Esophagus (tissue), 2 donors: ENCODE measurements around the gene CKS1B. TPM values are rescaled to one million over a fixed set of nuclear protein-coding genes. Genes with fewer than 3 reads are reported as not detected.

Experiments used
- H3K27ac ChIP-seq, 2 donors: one replicate each; pipeline ENCODE4 v1.5.1; 2013; ENCODE audit warnings: low read depth in 2 of 2, mild to moderate bottlenecking in 2 of 2, inconsistent platforms in 1 of 2, low read length in 1 of 2, moderate library complexity in 1 of 2
- H3K27me3 ChIP-seq, 2 donors: one replicate each; pipeline ENCODE4 v1.6.1; 2013; ENCODE audit warnings: low read length in 2 of 2, control low read depth in 1 of 2, mild to moderate bottlenecking in 1 of 2; ENCODE audit not compliant: insufficient read depth in 2 of 2, control insufficient read depth in 1 of 2
- H3K36me3 ChIP-seq, 2 donors: one replicate each; pipeline ENCODE4 v1.6.1; 2013; ENCODE audit warnings: low read length in 1 of 2; ENCODE audit not compliant: control insufficient read depth in 2 of 2, insufficient read depth in 2 of 2
- H3K4me1 ChIP-seq, 2 donors: one replicate each; pipeline ENCODE4 v1.6.1; 2013; ENCODE audit warnings: low read length in 1 of 2; ENCODE audit not compliant: control insufficient read depth in 2 of 2, insufficient read depth in 2 of 2
- H3K4me3 ChIP-seq, 2 donors: one replicate each; pipeline ENCODE4 v1.5.1; 2013; ENCODE audit warnings: low read length in 2 of 2, mild to moderate bottlenecking in 2 of 2, low read depth in 1 of 2, moderate library complexity in 1 of 2
- H3K9me3 ChIP-seq, 2 donors: one replicate each; pipeline ENCODE4 v1.6.1; 2013; ENCODE audit warnings: mild to moderate bottlenecking in 2 of 2, low read depth in 1 of 2, low read length in 1 of 2, moderate library complexity in 1 of 2; ENCODE audit not compliant: control insufficient read depth in 2 of 2, insufficient read depth in 1 of 2
- WGBS, 2 donors: extraction: QIAGEN DNeasy Blood & Tissue Kit; methylation state at CpG; one replicate each; pipeline ENCODE4 v1.1.7; 2013; 5-methylcytosine and 5-hydroxymethylcytosine counted together
- polyA plus RNA-seq, 2 donors: library from polyadenylated mRNA; stranded (reverse); fragments of 200-250 nt; gene quantifications; one replicate each; pipeline ENCODE4 v1.2.3, GENCODE V29; 2013
- donor health status: healthy with polysubstance abuse.
- donor health status: Bipolar disorder and iron deficiency.

The CKS1B gene
- polyA plus RNA-seq, result 10 to 100 TPM in 1 of 2 donors, 1 to 10 TPM in 1; 8.9 to 74.3 TPM

DNA sequence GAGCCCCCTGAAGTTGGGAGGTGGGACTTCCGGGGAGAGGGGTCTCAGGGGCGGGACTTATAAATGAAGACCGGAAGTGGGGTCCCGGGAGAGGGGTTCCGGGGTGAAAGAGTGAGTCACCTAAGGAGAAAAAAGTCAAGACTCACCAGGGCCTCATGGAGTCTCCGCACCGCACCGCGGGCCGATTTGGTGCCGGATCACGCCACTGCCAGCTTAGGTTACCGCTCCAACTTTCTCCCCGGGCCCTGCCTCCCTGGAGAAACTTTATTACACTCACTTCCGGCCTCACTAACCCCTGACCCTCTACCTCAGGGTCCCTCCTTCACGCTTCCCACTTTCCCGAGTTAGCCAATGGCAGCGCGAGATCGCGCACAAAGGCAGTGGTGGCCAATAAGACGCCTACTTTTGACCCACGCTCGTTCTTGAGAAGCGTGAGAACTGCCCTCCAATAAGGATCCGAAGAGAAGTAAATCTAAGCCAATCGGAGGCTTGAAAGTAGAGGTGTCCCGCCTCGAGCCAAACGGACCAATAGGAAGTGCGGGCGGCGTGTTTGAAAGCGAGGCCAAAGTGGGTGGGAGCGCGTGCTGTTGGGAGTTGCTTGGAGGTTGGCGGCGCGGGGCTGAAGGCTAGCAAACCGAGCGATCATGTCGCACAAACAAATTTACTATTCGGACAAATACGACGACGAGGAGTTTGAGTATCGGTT is at the start of gene CKS1B:
Gene CKS1B, plus strand, starts transcription at position 580 of the 706 bp plus-strand sequence. Its CDS starts 65 bp downstream, at position 645.
- peak within 1 kb of the TSS; percentile 65 to 86 for H3K4me3 ChIP-seq
- H3K36me3 ChIP-seq, result peaks cover 0 to 5% of the 10 kb centered on the region in 2 donors
- 0% methylated on average over 47 of the region's 47 CpGs for WGBS, 2 donors
- peak within 1 kb of the TSS; percentile 98 to 100 for H3K27ac ChIP-seq
- peaks cover 15 to 24% of the 10 kb centered on the region in 2 donors for H3K4me1 ChIP-seq
- no peaks in the 10 kb centered on the region for H3K9me3 ChIP-seq
- no peaks in the 10 kb centered on the region for H3K27me3 ChIP-seq

DNA sequence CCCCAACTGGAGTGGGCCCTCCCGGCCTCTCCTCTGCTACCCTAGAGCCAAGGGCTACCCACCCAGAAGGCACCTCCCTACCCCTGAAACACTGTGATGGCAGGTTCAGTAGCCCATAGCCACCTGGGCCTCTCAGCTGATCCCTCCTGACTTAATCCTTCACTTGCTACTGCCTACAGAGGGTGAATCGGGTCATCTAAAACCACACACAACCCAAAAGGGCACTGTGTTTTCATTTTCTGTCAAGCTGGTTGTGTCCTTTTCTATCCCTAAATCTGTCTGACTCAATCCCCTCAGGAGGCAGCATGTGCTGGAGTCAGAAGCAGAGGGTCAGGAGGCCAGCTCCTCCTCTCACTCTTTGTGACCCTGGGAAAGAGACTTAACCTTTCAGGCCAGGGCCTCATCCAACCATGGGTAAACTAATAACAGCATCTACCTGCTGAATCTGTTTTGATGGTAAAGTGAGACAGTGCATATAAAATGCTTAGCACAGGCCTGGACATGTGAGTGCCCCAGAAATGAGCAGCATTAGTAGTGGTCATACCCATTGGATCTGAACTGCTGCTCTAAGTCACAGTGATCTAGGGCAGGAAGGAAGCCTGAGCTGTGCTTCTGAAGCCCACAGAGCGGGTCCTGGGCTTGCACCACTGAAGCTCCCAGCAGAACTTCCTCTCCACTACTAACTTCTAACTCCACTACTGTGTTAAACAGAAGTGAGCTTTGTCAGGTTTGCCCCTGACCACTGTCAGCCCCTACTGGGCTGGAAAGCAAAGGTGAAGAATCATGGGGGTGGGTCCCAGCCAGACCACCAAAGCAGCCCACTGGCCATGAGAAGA is 48.9 kb upstream of the CKS1B start:
- Histone ChIP-seq H3K4me3 (no peak overlapping the region), H3K36me3 (peaks cover 25 to 49% of the 10 kb centered on the region in 2 donors), H3K27ac (no peak overlapping the region), H3K9me3 (no peaks in the 10 kb centered on the region), H3K27me3 (no peaks in the 10 kb centered on the region), H3K4me1 (no peaks in the 10 kb centered on the region)
- WGBS, 2 donors, result 92 to 94% methylated on average over 3 of the region's 3 CpGs

DNA sequence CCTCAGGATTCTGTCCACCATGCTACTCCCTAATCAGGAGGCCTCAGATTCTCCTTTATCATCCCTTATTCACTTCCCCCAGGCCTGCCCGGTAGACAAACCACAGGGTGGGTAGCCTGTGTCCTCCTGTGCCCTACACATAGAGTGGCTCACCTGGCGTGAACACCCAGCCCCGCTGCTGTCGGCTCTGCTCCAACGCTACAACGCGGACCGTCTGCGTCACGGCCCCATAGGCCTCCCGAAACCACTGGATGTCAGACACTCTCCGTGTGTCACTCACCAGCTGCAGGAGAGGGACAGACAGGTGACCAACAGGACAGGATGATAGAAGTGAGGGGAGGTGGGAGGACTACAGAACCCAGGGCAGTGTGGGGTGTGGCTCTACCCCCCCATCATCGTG is 48.3 kb upstream of the CKS1B start:
- Histone ChIP-seq H3K4me1 (no peaks in the 10 kb centered on the region), H3K27ac (no peak overlapping the region), H3K36me3 (peaks cover 25 to 49% of the 10 kb centered on the region in 2 donors), H3K9me3 (no peaks in the 10 kb centered on the region), H3K4me3 (no peak overlapping the region), H3K27me3 (no peaks in the 10 kb centered on the region)
- WGBS, 2 donors, result 93 to 94% methylated on average over 13 of the region's 13 CpGs

DNA sequence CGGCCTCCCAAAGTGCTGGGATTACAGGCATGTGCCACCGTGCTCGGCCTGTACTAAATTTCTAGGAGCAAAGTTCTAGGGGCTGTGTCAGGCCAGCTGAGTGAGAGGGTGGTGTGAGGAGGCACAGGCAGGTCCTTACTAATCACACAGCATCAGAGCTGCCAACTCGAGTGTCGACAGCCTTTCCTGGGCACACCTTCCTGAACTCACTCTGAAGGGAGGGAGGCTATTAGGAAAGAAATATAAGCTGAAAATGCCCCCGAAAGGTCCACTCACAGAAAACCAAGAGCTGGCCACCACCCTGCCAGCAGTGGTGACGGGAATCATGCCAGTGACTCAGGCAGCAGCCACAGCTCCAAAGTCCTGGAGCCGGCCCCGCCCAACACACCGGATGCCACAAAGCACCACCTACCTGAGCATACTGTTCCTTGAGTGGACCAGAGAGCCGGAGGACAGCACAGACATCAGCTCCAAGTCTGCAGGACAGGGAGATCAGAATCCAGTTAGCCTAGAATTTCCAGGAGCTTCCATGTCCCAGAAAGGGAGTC is 42.5 kb upstream of the CKS1B start:
- H3K27me3 ChIP-seq, result no peaks in the 10 kb centered on the region
- 59 to 75% methylated on average over 11 of the region's 11 CpGs for WGBS, 2 donors
- H3K4me3 ChIP-seq, result no peak overlapping the region
- no peaks in the 10 kb centered on the region for H3K9me3 ChIP-seq
- peaks cover 3 to 4% of the 10 kb centered on the region in 2 donors for H3K4me1 ChIP-seq
- peak overlapping the region; percentile 68 to 91 for H3K27ac ChIP-seq
- peaks cover 4 to 16% of the 10 kb centered on the region in 2 donors for H3K36me3 ChIP-seq

DNA sequence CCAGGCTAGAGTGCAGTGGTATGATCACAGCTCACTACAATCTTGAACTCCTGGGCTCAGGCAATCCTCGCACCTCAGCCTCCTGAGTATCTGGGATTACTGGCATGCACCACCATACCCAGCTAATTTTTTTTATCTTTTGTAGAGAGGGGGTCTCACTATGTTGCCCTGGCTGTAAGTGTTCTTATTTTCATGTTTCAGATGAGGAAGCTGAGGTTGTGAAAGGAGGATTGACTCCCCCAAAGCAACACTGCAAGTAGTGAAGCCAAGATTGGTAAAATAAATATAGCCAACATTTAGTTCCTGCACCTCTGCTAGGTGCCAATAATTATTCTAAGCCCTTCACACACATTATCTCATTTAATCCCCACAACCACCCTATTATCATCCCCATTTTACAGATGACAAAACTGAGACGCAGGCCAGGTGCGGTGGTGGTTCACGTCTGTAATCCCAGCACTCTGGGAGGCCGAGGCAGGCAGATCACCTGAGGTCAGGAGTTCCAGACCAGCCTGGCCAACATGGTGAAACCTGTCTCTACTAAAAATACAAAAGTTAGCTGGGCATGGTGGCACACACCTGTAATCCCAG is 40.0 kb upstream of the CKS1B start:
- WGBS, 2 donors, result 96 to 99% methylated on average over 5 of the region's 5 CpGs
- Histone ChIP-seq H3K4me3 (no peak overlapping the region), H3K27me3 (no peaks in the 10 kb centered on the region), H3K36me3 (peaks cover 0 to 3% of the 10 kb centered on the region in 2 donors), H3K27ac (no peak overlapping the region), H3K4me1 (peaks cover 4 to 7% of the 10 kb centered on the region in 2 donors), H3K9me3 (no peaks in the 10 kb centered on the region)

DNA sequence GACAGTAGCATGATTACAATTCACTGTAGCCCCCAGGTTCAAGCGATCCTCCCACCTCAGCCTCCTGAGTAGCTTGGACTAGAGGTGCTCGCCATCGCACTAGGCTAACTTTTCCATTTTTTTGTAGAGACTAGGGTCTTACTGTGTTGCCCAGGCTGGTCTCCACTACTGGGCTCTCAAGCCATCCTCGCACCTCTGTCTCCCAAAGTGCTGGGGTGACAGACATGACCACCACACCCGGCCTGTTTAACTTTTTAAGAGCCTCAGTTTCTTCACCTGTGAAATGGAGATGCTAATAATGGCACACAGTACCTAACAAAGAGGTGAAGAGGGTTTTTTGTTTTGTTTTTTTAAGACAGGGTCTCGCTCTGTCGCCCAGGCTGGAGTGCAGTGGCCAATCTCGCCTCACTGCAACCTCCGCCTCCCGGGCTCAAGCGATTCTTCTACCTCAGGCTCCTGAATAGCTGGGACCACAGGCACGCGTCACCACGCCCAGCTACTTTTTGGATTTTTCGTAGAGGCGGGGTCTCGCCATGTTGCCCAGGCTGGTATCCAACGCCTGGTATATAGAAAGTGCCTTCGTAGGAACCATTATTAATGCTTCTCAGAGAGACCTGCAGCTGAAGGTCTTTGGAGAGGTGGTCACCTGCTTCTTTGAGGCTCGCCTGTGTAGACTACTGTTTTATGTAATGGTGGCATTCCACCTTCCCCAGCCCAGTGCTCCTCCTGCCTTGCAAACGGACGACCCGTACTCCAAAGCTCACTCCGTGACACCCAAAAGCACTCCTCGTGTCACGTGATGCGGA is 38.5 kb upstream of the CKS1B start:
- H3K4me1 ChIP-seq, result peaks cover 9 to 12% of the 10 kb centered on the region in 2 donors
- no peaks in the 10 kb centered on the region for H3K27me3 ChIP-seq
- peak overlapping the region; percentile 61 to 62 for H3K4me3 ChIP-seq
- no peaks in the 10 kb centered on the region for H3K9me3 ChIP-seq
- peaks cover 0 to 3% of the 10 kb centered on the region in 2 donors for H3K36me3 ChIP-seq
- peak overlapping the region; percentile 99 to 100 for H3K27ac ChIP-seq
- whole genome bisulfite sequencing, 2 donors, result 29 to 31% methylated on average over 27 of the region's 27 CpGs

DNA sequence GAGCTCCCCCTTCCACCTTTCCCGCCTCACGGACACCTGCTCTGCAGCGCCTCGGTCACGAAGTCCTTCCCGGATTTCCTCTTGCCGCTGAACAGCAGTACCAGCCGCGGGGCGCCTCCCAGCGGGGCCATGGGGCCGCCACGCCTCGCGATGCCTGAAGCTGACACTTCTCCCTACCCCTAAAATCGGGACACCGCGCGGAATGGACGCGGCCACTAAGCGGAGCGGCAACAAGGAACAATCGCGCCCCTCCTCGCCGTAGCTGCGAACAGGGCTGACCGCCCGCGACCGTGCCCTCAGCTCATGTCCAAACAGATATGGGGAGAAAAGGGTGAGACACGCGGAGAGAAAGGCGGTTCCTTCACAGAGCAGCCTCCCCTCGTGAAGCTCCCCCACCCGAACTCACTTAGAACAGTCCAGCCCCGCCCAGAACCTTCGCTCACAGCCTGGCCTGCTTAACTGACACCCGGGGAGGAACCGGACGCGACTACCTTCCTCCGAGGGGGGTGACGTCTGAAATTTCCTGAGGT is 37.9 kb upstream of the CKS1B start, which contains the start of gene PMVK:
Gene PMVK, minus strand, starts transcription at position 165 of the 530 bp plus-strand sequence. Its CDS starts 34 bp downstream, at position 131.
- no peaks in the 10 kb centered on the region for H3K27me3 ChIP-seq
- no peaks in the 10 kb centered on the region for H3K9me3 ChIP-seq
- WGBS, 2 donors, result 0 to 1% methylated on average over 45 of the region's 45 CpGs
- peaks cover 9 to 17% of the 10 kb centered on the region in 2 donors for H3K4me1 ChIP-seq
- H3K4me3 ChIP-seq, result peak within 1 kb of the TSS; percentile 61 to 62
- H3K36me3 ChIP-seq, result peaks cover 0 to 3% of the 10 kb centered on the region in 2 donors
- peak within 1 kb of the TSS; percentile 99 to 100 for H3K27ac ChIP-seq

DNA sequence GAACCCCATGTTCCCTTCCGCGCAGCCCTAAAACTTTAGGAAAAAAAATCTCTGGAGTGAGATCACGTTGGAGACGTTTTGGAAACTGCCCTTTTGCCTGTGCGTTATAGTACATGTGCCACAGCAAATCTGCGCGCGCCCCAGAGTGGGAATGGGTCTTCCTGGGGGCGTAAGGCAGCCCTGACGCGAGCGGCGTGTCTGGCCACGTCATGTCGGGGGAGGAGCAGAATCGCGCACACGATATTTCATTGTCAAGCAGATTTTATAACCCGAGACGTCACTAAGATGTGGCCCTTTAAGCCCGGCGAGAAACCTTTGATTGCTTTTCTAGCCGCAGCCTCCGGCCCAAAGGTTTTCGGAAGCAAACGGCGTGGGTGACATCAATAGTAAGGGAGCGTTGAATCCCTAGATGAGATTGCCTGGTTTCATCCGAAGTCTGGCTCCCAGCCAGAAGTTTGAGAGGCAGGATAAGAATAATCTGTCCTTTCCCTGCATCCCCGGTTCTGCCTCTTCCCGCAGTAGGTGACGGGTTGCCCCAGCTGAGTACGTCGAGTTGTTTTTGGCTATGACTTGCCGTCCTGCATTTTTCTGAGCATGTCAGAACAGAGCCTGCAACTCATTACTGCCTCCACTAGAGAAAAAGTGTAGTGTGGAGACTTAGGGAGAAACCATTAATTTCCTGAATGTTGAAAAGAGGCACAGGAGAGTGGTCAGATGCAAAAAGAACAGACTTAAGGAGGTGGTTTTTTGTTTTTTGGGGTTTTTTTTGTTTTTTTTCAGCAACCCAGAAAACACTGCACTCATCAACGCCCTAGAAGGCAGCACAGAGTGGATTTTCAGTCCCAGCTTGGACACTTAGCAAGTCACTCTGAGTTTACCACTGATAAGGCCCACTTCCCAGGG is 37.1 kb upstream of the CKS1B start:
- H3K4me1 ChIP-seq, result peaks cover 12 to 20% of the 10 kb centered on the region in 2 donors
- H3K27me3 ChIP-seq, result no peaks in the 10 kb centered on the region
- no peaks in the 10 kb centered on the region for H3K36me3 ChIP-seq
- peak overlapping the region; percentile 99 to 100 for H3K27ac ChIP-seq
- no peaks in the 10 kb centered on the region for H3K9me3 ChIP-seq
- 0 to 1% methylated on average over 36 of the region's 36 CpGs for WGBS, 2 donors
- H3K4me3 ChIP-seq, result peak overlapping the region; percentile 61 to 62
